ENCODE data around the gene ESYT1.
A peak's percentile ranks its signal among the peaks of the same experiment; 100 is the strongest.

ESYT1 gene

GRCh38 chr12:56189918-56190694, 62.0 kb downstream of the ESYT1 start:
- DNase-seq = peak; percentile 95

DNA sequence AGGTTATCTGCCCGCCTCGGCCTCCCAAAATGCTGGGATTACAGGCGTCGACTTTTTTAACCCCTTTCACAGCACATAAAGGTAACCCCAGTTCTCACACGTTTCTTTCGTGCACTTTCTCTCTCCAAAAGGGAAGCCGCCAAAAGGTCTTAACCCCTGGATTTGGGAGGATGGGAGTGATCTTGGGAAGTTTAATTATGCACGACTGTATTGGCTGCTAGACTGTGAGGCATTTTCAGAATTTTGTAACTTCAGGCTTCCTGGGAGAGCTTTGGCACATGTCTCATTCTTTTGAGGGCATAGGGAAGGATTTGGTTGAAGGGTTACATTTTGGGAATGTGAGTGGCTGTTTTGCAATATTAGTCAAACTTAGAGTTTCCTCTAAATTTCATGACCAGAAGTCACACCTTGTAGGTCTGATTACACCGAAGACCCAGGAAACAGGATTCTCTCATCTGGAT, 62.7 kb downstream of the ESYT1 start:
- DNase-seq = no peak

GRCh38 chr12:56192582-56192981, 64.5 kb downstream of the ESYT1 start:
- DNase-seq = no peak

GRCh38 chr12:56193025-56193578, 65.0 kb downstream of the ESYT1 start:
- peak; percentile 79 for DNase-seq

Measured in femur (tissue), 1 donor.